ENCODE results near the gene IL7R.
"Not testable (repeated sequence)": the region's sequence is repeated elsewhere in the genome, so short reads cannot be mapped to it uniquely, and the experiment has no call there.

Gene IL7R

DNA sequence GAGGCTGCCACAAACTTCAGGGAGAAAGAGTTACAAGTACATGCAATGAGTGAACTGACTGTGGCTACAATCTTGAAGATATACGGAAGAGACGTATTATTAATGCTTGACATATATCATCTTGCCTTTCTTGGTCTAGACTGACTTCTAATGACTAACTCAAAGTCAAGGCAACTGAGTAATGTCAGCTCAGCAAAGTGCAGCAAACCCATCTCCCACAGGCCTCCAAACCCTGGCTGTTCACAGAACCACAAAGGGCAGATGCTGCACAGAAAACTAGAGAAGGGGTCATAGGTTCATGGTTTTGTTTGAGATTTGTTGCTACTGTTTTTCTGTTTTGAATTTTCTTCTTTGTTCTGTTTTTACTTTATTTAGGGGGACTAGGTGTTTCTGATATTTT is 21.0 kb downstream of the IL7R start:
- no peak for DNase-seq

GRCh38 chr5:35878079-35878478 is 21.4 kb downstream of the IL7R start:
- DNase-seq = no peak

GRCh38 chr5:35879096-35879495 is 22.4 kb downstream of the IL7R start:
- DNase-seq = no peak

DNA sequence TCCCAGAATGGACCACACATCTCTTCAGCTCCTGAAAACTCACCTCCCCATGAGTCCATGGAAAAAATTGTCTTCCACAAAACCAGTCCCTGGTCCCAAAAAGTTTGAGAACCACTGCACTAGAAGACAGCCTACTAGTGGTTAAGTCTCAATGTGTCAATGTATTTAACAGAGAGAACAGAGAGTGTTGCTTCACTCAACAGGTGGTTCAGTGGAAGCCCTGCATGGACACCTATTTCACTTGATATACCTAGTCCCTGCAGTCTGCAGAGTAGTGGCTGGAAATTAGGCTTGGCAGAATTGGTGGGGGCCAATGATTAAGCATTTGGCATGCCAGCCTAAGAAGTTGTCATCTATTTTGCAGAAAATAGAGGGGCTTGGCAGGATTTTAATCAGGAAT is 23.0 kb downstream of the IL7R start:
- DNase-seq = no peak

DNA sequence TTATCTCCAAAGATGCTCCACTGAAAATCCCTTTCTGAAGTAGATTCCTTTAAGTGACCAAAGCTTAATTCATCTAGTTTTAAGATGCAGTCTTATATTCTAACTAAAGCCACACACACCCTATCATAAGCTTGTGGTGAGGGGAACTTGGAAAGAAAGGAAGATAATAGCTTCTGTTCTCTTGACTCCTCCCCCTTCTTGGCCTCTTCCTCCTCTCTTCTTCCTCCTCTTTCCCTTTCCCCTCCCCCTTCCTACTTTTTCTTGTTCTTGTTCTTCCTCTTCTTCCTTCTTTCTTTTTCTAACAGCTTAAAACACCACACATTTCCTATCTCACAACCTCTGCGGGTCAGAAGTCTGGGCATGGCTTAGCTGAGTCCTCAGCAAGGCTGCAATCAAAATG is 23.5 kb downstream of the IL7R start:
- DNase-seq = no peak

DNA sequence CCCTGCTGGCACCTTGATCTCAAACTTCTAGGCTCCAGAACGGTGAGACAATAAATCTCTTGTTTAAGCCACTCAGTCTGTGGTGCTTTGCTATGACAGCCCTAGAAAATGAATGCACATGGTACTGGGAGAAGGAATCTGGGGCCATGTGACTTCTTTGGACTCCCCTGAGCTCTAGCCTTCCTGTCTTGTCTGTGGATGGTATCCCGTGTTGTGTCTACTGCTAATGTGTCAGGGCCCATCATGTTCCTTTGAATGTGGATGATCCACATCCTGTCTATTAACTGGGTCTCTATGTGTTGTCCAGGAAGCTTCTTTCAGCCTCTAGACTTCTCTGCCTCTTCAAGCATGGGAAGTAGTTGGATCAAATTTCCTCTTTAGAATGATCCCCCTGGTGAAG is 25.1 kb downstream of the IL7R start:
- DNase-seq = no peak

DNA sequence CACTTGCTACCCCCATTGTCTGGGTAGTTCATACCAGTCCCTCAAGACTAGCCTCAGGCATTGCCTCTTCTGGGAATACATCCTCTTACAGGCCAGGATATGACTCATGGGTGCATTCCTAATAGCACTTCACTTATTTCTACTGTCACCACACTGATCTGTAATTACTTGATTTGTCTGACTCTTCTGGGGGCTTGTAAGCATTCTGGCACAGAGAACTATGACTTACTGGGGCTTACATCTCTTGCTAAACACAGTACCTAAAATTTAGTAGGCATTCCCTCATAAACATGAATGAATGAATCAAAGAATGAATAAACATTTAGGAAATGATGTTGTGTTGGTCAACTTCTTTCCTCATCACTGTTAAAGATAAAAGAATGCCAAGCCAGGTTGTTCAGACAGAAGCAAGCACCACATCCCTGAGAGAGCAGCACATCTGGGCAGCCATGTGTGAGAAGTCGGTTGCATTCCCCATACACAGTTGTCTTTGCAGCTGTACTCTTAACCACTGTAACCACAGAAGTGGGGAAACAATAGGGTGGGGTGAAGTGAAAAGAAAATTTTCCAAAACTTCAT is 27.6 kb downstream of the IL7R start:
- DNase-seq = no peak

GRCh38 chr5:35884773-35885172 is 28.1 kb downstream of the IL7R start:
- no peak for DNase-seq

DNA sequence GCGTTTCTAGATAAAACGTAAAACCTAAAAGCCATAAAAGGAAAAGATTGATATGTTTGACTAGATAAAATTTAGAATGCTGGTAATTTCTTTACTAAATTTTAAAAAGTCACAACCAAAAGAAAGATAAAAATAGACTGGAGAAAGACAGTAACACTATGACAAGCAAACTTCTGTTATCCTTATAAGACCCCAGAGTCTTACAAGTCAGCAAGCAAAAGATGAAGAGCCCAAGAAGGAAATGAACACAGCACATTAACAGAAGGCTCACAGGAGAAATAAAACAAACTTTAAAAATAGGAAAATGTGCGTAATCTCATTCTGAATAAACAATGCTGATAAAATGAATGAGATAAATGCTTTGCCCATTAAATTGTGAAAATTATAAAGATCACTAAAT is 29.7 kb downstream of the IL7R start:
- DNase-seq = no peak

DNA sequence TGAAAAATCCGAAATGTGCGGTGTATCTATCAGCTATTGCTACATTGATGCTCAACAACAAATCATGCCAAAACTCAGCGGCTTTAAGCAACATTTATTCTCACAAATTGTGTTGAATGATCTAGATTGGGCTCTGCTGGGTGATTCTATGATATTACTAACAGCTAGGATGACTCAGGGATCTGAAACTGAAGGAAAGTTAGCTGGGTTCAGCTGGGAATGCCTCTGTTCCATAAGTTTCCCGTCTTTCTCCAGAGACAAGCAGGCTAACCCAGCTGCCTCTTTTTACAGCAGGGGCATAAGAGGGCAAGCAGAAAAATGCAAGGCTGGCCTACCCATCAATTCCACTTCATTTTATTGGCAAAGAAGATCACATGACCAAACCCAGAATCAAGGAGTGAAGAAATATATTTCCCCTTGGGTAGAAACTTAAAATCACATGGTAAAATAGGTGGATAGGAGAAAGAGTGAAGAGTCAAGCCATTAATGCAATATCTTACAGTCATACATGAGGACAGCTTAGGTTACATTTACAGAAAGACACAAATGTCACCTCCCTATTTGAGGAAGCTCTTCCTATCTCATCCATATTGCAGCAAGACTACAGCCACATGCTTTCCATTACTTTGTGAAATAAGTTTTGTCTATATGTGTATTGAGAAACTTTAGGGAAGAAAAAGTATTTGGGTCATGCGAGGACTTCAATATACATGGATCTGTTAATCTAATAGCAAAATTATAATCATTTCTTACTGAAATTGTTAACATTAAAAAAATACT is 30.8 kb downstream of the IL7R start:
- DNase-seq = no peak

GRCh38 chr5:35890021-35891020 is 33.6 kb downstream of the IL7R start:
- no peak for DNase-seq

DNA sequence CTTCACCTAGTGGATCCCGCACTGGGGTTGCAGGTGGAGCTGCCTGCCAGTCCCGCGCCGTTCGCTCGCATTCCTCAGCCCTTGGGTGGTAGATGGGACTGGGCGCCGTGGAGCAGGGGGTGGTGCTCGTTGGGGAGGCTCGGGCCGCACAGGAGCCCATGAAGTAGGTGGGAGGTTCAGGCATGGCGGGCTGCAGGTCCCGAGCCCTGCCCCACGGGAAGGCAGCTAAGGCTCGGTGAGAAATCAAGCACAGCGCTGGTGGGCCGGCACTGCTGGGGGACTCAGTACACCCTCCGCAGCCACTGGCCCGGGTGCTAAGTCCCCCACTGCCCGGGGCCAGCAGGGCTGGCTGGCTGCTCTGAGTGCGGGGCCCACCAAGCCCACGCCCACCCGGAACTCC is 36.1 kb downstream of the IL7R start:
- not testable (repeated sequence) for DNase-seq

DNA sequence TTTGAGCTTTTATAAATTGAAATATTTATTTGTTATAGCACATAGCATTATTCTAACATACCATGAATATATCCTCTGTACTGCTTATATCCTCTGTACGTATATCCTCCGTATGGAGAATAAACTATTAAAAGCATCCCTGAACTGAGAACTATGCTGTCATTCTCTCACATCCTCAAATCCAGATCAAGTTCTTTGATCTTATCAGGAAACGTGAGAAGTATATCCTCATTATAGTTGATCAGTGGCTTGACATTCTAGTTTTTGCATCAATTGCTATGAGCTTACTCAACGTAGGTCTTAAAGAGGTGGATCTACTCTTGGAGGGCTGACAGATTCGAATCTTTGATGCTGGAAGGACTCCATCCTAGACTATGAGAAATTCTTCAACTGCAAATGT is 37.4 kb downstream of the IL7R start:
- no peak for DNase-seq

DNA sequence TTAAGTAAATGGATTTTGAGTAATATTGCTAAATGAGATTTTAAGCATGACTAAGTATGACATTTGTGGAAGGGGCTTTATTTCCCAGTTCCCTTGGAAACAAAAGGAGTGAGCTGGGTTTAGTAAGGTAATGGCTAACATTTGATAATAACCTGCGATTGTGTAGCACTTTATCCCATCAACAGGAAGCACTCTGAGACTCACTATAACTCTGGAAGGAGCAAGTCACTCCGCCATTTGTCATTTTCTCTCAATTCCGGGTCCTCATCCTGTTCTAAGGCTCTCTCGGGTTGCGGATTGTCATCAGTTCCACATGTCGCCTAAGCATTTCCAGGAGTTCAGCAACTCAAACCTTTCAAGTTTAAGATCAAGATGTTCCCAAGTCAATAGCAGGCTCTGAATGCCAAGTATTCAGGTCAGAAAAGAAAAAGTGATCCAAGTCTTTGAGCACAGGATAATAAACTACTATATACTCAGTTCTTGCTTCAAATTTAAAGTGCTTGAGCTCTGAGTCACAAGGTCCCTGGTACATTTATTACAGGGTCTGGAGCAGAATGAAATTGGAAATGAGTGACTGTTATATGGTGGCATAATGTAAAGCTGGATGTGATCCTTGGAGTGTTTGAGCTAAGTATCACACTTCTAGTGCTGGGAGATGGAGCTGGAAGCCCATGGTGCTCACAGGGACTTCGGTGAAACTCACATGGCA is 42.4 kb downstream of the IL7R start:
- no peak for DNase-seq

- DNase-seq = no peak
These were observed 43.1 kb downstream of the IL7R start for GRCh38 chr5:35899800-35900199.

DNA sequence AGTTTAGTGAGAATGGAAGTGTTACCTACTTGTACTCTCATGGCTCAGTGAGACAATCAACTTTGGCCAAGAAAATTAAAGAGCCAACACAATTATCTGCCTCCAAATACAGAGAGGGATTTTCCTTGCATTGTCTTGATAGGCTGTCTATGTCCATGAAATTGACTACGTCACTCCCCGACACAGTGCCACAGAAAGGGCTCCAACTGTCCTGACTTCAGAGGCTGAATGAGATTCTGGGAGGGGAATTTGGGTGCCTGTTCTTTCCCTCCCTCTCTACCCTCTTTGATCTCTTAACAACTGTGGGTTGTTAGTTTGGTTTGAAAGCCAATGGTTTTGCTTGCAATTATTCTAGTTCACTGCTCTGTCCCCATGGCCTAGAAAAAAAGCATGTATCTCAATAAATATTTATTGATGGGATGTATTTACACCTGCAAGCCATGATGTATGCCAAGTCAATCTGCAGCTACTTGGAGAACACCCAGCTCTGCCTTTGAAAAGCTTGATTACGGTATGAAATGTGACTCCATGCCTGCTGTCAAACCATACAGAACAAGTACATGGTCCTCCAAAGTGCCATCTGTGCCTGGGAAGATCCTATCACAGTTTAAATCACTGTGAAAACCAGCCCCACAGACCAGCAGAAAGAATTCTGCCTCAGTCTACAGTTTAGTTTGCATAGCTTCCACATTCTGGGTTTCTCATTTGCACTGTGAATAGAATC is 44.4 kb downstream of the IL7R start:
- peak; percentile 96 for DNase-seq

DNA sequence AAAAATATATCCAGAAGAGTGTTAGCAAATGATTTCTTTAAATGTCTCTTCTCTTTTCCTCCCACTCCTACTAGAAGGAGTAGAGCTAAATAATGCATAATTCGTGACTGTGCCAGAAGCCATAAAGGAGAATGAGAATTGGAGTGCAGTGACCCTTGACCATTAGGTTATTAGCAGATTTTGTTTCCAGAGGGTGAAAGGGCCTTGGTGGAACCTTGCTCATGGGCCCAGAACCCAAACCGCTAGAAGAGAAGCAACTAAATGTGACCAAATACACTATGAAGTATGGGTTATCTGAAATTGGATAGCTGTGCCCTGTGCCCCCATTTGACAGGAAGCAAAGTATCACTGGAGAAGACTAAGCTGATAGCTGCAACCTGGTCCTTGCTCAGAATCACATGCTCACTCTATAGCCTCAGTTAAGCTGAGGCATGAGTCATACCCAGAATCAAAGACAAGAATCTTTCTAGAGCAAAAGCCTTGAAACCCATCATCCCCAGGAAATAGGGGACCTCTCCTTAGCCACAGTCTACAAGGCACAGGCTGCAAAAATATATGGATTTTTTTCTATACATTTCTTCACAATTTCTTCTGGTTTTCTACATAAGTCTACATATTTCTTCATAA is 45.5 kb downstream of the IL7R start:
- DNase-seq = peak; percentile 24

GRCh38 chr5:35903631-35904203 is 47.0 kb downstream of the IL7R start:
- no peak for DNase-seq

GRCh38 chr5:35904443-35905132 is 47.9 kb downstream of the IL7R start:
- no peak for DNase-seq

DNA sequence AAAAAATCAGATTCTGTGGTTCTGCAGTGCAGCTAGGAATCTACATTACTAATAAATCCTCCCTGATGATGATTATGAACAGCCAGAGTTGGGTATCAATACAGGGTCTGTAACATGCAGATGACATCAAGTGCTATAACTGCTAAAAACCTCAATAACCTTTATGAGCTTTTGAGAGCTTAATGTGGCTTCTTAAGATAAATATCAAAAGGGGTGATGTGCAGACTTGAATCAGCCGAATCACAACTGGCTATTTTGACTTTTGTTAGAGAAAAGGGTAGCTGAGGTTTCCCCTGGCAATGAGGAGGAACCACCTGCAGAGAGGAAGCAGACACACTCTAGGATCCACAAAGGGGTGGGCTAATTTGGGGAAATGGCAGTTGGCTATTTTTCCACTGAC is 51.5 kb downstream of the IL7R start:
- DNase-seq = no peak

- no peak for DNase-seq
These were observed 52.1 kb downstream of the IL7R start for GRCh38 chr5:35908814-35909213.

Data from DMS 273 treated with DMSO at 0.1 percent for 48 hours (cell line).